Posterior cingulate gyrus (tissue), 11 donors: ENCODE results near the gene PLD6.

Experiments
- DNase-seq, 10 donors: peaks; one replicate each; pipeline versions ENCODE4 v3.0.0 to v3.0.0-alpha.2; 2020 to 2021; ENCODE audit warnings: mixed read lengths in 3 of 10
- intact Hi-C: fragments of 100-400 bp; cut with DNase I; formaldehyde crosslinking; loops from one replicate; pipeline ENCODE4 v1.15.1; 2023

PLD6 gene

DNA sequence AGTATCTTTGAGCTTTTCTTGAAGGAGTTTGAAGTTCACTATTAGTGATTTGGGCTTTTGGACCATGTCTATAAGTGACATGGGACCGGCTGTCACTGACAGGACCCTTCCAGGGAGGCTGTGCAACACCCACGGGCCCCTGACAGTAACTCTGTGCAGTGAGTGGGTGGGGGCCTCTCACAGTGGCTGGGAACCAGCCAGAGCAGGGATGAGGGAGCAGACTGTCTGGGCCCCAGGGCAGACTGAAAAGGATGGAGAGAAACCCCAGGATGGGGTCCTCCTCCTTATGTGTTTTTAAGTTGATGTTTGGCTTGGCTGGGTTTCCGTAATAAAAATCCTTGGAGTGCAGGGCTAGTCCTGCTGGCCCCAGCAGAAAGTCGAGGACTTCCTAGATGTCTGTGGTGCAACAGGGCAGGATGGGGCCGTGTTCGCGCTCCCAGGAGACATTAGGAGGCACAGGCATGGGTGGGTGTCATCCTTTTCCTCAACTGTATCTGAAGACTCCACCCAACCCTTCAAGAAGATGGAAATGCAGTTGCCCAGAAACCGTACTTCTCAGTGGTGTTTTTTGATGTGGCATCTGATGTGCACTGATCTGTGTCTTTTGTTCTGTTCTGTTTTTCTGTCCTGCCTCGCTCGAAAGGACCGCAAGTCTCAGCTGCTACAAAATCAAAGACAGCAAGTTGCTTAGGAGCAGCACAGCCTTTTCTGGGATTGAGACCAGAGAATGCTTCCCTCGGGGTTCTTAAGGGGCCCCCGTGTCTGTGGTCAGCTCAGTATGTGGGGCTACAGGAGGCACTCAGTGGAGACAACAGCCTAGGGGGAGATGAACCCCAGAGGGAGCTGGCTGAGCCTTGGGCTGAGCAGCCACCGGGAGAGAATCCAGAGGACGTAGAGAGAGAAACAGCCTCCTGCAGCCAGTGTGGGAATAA, 24.2 kb downstream of the PLD6 start:
- DNase-seq, result peak in 2 of 10 donors; percentile 49 to 52
- intact Hi-C loops, result no loop called here

DNA sequence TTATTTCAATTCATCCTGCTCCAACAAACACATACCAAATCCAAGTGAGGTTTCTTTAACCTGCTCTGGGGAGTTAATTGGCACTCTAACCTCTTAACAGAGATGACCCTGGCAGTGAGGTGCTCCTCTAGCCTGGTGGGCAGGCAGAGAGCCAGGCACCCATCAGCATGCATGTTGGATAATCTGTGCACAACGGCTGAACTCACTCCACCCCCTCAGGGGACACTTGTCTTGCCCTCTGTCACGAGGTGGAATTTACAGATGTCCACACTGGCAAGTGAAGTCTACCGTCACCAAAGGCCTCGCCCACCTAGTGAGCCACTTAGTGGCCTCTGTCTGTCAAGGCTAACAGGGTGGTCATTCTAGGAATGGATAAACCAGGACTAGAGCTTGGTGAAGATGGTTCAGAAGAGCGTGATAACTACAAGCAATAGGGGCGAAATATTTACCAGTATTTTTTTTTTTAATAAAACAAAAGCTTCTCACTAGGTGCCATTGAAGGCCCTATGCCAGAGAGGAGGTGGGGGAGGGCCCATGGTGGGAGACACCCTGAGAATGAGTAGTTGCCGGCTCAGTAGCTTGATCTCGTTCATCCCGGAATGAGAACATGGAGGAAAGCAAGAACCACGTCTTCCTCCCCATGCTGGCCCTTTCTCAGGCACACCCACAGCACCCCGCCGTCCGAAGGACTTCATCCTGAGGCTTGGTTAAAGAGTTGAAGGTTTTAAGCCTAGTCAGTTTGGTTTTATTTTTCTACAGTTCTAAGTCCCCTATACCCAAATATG, 25.2 kb downstream of the PLD6 start:
- intact Hi-C loops, result no loop called here
- peak in 2 of 10 donors; percentile 56 to 60 for DNase-seq

DNA sequence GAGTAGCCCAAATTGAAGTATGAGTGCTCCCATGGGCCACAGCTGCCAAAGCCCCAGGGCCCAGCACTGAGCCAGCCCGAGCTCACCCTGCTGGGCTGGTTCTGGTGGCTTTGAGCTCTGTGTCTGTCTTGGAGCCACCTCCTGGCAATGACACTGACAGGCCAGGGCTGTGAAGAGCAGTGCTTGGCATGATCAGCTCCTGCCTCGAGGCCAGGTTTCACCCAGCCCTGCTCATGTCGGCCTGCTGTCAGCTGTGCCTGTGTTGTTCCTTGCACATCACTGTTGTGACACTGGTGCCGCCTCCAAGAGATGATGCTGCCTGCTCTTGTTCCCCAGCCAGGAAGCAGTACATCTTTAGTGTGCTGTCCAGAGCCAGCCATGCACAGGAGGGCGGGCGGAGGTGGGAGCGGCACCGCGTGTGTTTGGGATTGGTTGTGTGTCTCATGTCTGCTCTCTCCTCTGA, 26.0 kb downstream of the PLD6 start:
- DNase-seq, result peak in 8 of 10 donors; percentile 47 to 94 (median 68)
- intact Hi-C loops, result no loop called here

DNA sequence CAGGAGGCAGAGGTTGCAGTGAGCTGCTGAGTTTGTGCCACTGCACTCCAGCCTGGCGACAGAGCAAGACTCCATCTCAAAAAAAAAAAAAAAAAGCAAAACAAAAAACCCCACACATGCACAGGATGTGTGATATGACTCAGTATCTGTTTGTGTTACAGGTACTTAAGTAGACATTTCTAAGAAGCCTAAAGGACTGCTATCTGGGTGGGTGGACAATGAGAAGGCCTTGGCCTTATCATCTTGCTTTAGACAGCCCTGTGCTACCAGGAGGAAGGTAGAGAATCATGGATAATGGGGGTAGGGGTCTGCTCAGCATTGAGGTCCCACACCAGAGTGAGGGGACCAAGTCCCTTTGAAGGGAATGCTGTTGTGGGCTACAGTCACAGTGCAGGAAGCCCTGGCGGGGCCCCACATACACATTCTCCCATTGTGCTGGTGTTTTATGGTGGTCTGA, 26.7 kb downstream of the PLD6 start:
- intact Hi-C loops, result no loop called here
- DNase-seq, result peak in 2 of 10 donors; percentile 0 to 56

DNA sequence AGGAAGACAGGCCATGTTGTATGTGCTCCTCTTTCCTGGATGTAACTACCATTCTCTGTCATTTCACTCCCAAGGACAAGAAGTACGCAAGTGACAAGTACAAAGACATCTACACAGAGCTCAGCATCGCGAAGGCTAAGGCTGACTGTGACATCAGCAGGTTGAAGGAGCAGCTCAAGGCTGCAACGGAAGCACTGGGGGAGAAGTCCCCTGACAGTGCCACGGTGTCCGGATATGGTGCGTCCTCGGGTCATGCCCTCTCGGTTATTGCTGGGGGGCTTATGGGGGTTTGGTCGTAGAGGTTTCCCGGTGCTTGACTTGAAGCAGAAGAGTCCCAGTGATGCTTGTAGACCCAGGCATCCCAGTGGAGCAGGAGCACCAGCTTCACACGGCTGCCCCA, 29.0 kb downstream of the PLD6 start:
- DNase-seq, result peak in 2 of 10 donors; percentile 19 to 34
- intact Hi-C loops, result no loop called here

DNA sequence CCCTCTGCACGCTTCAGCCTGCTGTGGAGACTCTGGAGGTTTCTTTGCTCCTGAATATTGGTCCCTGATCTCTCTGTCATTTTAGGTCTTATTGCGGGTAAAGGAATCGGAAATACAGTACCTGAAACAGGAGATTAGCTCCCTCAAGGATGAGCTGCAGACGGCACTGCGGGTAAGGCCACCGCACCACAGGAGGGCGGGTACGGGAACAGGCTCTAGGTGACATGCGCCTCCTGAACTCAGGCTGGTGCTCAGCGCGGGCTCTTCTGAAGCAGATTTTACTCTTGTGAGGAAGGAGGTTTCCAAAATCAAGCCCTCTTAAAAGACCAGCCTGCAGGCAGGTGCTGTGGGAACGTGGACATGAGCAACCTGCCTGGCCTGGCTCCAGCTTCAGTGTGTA, 29.8 kb downstream of the PLD6 start:
- intact Hi-C loops, result no loop called here
- peak in 1 of 10 donors; percentile 49 for DNase-seq

DNA sequence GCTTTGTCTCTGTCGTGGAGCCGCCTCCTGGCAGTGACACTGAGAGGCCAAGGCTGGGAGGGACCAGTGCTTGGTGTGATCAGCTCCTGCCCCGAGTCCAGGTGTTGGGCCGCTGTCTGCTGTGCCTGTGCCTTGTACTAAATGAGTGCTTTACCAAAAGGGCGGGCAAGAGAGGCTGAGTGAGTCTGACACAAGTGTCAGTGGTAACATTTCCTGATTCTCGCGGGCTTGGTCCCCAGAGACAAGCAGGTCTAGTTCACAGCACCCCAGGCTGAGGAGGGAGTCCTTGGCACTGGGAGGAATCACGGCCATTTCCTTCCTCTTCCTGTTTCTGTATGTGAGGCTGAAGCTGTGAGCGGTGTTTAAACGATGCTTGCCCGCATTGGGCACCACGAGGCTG, 30.2 kb downstream of the PLD6 start:
- peak in 2 of 10 donors; percentile 53 to 66 for DNase-seq

DNA sequence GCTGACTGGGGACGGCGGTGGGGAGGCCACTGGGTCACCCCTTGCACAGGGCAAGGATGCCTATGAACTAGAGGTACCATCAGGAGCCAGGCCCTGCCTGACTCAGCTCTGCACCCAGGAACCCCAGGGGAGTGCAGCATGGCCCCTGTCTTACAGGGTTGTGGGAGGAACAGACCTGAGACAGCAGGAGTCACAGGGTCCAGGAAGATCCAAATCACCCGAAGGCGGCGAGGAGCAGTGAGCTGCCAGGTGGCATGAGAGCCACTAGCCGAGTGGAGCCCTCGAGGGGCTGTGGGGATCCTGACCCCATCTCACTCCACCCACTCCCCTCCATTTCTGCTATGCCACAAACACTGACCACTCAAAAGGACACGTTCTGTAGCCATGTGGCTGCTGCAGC, 30.8 kb downstream of the PLD6 start:
- intact Hi-C loops, result no loop called here
- DNase-seq, result peak in 2 of 10 donors; percentile 25 to 61

More for the DNA sequence above, 30.2 kb downstream of the PLD6 start:
- intact Hi-C loops, result no loop called here

DNA sequence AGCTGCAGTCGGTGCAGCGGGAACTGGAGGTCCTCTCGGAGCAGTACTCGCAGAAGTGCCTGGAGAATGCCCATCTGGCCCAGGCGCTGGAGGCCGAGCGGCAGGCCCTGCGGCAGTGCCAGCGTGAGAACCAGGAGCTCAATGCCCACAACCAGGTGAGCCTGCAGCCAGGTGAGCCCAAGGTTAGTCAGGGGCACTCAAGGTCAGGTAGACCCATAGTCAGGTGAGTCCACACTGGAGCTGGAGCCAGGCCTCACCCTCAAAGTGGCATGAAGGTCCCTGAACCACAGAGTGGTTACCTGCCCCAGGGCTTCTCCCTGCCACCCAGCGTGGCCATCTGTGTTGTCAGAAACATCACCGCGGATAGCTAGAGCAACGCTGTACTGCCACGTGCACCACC, 32.2 kb downstream of the PLD6 start:
- DNase-seq, result peak in 2 of 10 donors; percentile 61 to 64
- intact Hi-C loops, result no loop called here

DNA sequence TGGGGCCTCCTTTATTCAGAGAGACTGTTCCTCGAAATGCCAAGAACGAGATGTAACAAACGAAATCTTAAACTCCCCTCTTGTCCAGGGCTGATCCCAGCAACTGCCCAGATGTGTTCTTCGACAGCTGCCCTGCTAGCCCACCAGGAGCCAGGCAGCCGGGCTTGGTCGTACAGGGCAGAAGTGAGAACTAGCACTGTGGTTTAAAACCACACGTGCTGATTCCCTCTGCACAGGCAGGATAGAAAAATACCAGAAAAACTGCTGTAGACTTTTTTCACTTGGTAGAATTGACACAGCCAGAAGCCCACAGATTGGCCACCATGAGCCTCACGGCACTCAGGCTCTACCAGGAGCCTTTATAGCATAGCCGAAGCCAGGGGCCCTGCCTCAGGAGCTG, 33.1 kb downstream of the PLD6 start:
- intact Hi-C loops, result no loop called here
- peak in 3 of 10 donors; percentile 5 to 59 (median 30) for DNase-seq

DNA sequence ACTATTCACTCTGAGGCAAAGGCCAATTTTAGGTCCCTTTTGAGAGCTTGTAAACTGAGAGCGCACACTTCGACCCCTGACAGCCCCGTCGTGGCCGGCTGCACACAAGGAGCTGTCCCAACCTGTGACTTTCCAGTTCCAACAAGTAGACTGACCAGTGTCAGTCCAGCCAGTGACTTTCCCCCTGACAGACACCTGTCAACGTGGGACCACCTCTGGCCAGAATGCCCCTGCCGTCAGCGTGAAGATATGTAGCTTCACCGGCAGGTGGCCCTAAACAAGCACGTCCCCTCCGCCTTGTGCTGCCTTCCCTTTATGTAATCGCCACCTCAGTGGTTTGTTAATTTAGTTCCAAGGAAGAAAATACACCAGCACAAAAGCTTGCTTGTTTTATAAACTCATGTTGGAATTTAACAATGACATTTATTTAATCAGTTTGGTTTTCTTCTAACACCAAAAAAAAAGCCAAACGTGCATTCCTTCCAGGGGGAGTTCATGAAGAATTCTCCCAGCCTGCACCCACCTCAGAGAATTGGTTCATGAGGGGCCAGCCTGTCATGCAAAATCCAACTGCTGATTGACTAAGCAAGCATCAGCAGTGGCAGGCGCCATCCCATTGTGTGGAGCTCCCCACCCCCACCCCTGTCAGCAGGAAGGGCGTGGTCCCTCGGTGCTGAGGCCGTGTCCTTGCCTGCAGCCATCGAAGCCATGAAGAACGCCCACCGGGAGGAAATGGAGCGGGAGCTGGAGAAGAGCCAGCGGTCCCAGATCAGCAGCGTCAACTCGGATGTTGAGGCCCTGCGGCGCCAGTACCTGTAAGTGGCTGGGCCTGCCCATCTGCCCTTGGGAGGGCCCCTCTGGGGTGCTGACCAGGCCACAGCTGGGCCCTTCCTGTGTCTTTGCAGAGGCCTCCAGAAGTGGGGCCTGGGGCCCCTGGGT, 33.9 kb downstream of the PLD6 start:
- intact Hi-C loops, result no loop called here
- peak in 3 of 10 donors; percentile 44 to 78 (median 72) for DNase-seq

DNA sequence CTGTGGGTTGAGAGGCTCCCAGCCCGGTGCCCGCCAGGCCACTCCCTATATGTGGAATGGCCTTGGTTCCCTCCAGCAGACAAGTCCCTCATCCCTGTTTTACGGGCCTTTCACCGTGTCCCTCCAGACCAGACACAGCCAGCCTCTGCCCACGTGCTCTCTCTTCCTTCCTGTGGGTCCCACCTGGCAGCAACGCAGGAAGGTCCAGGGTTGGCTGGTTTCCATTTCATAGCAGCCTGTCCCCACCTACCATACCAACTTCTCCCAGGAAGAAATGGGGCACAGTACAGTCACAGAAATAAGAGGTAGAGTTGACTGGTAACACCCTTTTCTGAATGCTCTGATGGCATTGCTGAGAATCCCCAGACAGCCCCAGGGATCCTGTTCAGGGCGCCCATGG, 34.9 kb downstream of the PLD6 start:
- intact Hi-C loops, result no loop called here
- peak in 1 of 10 donors; percentile 35 for DNase-seq

DNA sequence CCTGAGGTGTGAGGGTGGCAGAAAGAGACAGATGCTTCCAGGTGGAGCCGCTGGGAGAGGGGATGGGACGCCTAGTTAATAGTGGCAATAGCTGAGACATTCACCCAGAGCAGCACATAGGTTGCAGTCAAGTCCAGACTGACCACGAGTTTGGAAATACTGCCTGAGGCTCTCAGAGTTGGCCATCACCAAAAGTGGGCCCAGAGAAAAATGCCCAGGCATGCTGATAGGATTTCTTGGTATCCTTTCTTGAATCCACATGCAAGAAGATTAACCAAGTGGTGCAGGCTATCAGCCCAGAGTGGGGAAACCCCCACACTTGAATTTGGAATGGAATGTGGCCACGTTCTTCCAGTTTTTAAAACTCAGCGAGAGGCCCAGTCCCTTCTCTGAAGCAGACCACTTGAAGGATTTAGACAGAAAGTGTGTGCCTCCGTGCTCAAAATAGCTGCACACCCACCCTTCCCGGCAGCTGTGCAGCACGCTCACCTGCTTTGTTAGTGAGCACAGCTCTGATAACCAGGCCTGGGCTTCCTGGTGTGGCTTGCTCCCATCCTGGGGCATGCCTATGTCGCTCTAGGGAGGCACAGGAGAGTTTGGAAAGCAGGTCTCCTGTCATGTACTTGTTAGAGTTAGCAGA, 35.7 kb downstream of the PLD6 start:
- DNase-seq, result peak in 2 of 10 donors; percentile 57 to 77
- intact Hi-C loops, result no loop called here

DNA sequence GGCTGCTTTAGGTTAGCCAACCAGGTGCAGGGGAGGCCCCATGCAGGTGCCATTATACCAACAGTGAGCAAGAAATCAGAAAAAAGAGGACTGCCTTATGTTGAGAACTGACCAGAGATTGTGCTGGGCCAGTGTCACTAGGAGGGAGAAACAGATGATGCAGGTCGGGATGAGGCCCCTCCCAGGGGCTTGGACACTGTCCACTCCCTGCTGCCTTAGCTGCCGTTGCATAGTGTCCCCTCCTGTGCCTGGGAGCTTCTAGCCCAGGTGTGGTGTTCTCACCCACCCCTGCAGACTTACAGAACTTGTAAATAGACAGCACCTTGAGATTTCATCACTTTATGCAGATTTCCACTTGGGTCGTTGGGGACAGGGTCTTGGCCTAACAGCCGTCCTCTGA, 36.7 kb downstream of the PLD6 start:
- DNase-seq, result peak in 1 of 10 donors; percentile 14

DNA sequence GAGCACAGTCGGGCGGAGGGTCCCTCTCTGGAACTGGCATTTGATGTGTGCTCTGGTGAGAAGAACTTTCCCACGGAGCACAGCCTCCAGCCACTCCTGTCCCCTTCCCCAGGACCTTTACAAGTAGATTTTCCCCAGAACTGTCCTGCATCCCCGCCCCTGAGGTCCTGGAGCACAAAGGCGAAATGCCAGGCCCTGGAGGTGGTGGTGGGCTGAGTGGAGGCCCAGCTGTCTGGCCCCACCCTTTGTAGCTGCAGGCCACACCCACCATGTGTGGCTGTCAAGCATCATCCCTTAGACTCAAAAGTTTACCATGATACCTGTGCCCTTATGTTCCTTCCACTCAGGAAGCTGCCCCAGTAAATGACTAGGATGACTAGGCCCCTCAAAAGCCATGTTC, 37.7 kb downstream of the PLD6 start:
- intact Hi-C loops, result no loop called here
- DNase-seq, result peak in 2 of 10 donors; percentile 51 to 53

More for the DNA sequence above, 36.7 kb downstream of the PLD6 start:
- intact Hi-C loops, result no loop called here

DNA sequence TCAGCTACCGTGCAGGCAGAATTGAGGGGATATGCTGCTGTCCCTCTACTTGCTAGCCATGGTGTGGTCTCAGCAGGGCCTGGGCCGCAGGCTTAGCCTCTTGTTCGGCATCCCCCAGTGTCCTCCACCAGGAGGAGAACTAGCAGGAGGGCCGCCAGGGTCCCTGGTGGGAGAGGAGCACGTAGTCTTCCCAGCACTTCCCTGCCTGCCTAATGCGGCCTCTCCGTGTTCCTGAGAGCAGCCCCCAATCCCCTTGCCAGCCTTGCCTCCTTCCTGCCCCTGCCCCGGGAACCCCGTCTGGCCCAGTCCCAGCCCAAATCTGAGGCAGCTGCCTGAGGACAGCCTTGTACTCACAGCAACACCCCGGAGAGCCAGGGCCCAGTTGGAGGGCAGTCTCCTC, 38.1 kb downstream of the PLD6 start:
- intact Hi-C loops, result no loop called here

DNA sequence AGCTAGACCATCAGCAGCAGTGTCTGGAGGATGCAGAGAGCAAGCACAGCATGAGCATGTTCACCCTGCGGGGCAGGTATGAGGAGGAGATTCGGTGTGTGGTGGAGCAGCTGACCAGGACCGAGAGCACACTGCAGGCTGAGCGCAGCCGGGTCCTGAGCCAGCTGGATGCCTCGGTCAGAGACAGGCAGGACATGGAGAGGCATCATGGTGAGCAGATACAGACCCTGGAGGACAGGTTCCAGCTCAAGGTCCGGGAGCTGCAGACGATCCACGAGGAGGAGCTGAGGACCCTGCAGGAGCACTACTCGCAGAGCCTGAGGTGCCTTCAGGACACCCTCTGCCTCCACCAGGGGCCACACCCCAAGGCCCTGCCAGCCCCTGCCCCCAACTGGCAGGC, 38.8 kb downstream of the PLD6 start:
- intact Hi-C loops, result no loop called here
- peak in 2 of 10 donors; percentile 49 to 65 for DNase-seq

More for the DNA sequence above, 38.1 kb downstream of the PLD6 start:
- DNase-seq, result peak in 2 of 10 donors; percentile 59 to 70

DNA sequence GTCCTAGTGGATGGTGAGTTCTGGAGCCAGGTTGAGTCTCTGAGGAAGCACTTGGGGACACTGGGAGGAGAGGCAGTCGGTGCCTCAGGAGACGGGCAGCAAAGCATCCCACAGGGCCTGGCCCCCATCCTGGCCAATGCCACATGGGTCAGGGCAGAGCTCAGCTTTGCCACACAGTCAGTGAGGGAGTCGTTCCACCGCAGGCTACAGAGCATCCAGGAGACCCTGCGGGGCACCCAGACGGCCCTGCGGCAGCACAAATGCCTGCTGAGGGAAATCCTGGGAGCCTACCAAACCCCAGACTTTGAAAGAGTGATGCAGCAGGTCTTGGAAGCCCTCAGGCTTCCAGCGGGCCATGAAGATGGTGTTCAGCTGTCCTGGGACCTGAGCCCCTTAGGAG, 39.7 kb downstream of the PLD6 start:
- DNase-seq, result peak in 2 of 10 donors; percentile 45 to 49
- intact Hi-C loops, result no loop called here

DNA sequence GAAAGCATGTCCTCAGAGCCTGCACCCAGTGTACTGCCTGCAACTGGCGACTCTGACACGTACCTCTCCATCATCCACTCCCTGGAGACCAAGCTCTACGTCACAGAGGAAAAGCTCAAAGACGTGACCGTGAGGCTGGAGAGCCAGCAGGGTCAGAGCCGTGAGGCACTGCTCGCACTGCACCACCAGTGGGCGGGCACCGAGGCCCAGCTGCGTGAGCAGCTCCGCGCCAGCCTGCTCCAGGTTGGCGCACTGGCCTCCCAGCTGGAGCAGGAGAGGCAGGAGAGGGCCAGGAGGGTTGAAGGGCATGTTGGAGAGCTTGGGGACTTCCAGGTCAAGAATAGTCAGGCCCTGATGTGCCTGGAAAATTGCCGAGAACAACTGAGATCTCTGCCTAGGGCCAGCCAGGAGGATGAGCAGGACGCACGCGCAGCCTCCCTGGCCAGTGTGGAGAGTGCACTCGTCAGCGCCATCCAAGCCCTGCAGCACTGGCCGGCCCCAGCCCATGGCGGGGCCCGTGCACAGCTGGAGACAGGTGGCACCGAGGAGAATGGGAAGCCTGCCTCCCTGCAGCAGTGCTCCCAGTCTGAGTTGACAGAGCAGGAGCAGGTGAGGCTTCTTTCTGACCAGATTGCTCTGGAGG, 40.3 kb downstream of the PLD6 start:
- intact Hi-C loops, result no loop called here
- DNase-seq, result peak in 2 of 10 donors; percentile 47 to 72
